Tibial nerve (tissue), 4 donors: ENCODE measurements around the gene MMP14. TPM values are rescaled to one million over a fixed set of nuclear protein-coding genes. Genes with fewer than 3 reads are reported as not detected.

Source experiments
- DNase-seq, 2 donors: peaks; one replicate each; pipeline ENCODE4 v3.0.0-alpha.2; 2019; ENCODE audit warnings: low spot score in 2 of 2
- H3K27ac ChIP-seq, 4 donors: fragments of 200-600 bp; sonication (generic) in 3 of 4; one replicate each; pipeline ENCODE4 v1.5.1; 2017 to 2019; ENCODE audit warnings: mild to moderate bottlenecking in 1 of 4
- H3K27me3 ChIP-seq, 2 donors: fragments of 200-600 bp; sonication (generic) in 1 of 2; one replicate each; pipeline versions ENCODE4 v1.5.1 to v1.6.0; 2017 to 2019
- H3K36me3 ChIP-seq, 3 donors: fragments of 200-600 bp; sonication (generic); one replicate each; pipeline ENCODE4 v1.5.1; 2018 to 2019
- H3K4me1 ChIP-seq, 4 donors: fragments of 200-600 bp; sonication (generic) in 3 of 4; one replicate each; pipeline ENCODE4 v1.5.1; 2017 to 2019
- H3K4me3 ChIP-seq, 4 donors: fragments of 200-600 bp; sonication (generic) in 3 of 4; one replicate each; pipeline ENCODE4 v1.5.1; 2017 to 2019; ENCODE audit warnings: mild to moderate bottlenecking in 1 of 4, moderate library complexity in 1 of 4
- H3K9me3 ChIP-seq, 4 donors: fragments of 200-600 bp; sonication (generic) in 3 of 4; one replicate each; pipeline ENCODE4 v1.5.1; 2017 to 2019
- CTCF ChIP-seq, 5 experiments: fragments of 200-600 bp in 3 of 5; fragments of 450-650 bp in 2 of 5; sonication (generic) in 3 of 5; IDR thresholded peaks; one replicate each; pipeline ENCODE4 v1.5.1; 2016 to 2019; ENCODE audit warnings: antibody characterized with exemption in 5 of 5, mild to moderate bottlenecking in 3 of 5, moderate library complexity in 2 of 5
- EP300 ChIP-seq, 2 donors: sonication (generic); formaldehyde crosslinking; IDR thresholded peaks; one replicate each; pipeline ENCODE4 v1.6.1; 2017; ENCODE audit warnings: antibody characterized with exemption in 2 of 2, mild to moderate bottlenecking in 1 of 2
- POLR2A ChIP-seq, 2 donors: fragments of 450-650 bp; IDR thresholded peaks; one replicate each; pipeline ENCODE4 v1.6.1; 2017; ENCODE audit warnings: antibody characterized with exemption in 2 of 2, mild to moderate bottlenecking in 2 of 2, moderate library complexity in 2 of 2
- WGBS, 2 donors: methylation state at CpG; one replicate each; pipeline ENCODE4 v1.1.5; 2018; 5-methylcytosine and 5-hydroxymethylcytosine counted together
- total RNA-seq, 4 donors: library from RNA; depleted of rRNA; stranded (reverse); fragments of >200 nt; gene quantifications; one replicate each; pipeline ENCODE4 v1.1.0, GENCODE V29; 2016

The MMP14 gene
- total RNA-seq, 4 donors from 2014 or later, result 101 to 222 (median 145) TPM

GRCh38 chr14:22838631-22839041, 2.3 kb downstream of the MMP14 start:
- 0 to 17% methylated on average over 5 to 6 of the region's 6 CpGs for WGBS, 2 donors
- no peak for DNase-seq
- H3K4me1 ChIP-seq, result peaks cover 0 to 61% (median 13%) of the 10 kb centered on the region in 4 donors

GRCh38 chr14:22839159-22839779, 2.9 kb downstream of the MMP14 start:
- Histone ChIP-seq H3K27me3 (no peaks in the 10 kb centered on the region), H3K27ac (peak overlapping the region; percentile 96 to 100 (median 96)), H3K9me3 (no peaks in the 10 kb centered on the region), H3K4me3 (peak overlapping the region; percentile 75 to 99 (median 82)), H3K36me3 (peaks cover 4 to 38% (median 18%) of the 10 kb centered on the region in 3 donors), H3K4me1 (peaks cover 0 to 61% (median 13%) of the 10 kb centered on the region in 4 donors)
- no peak for TF ChIP-seq CTCF (IDR thresholded peaks at IDR 0.05)
- peak in 1 of 2 donors; percentile 45 for TF ChIP-seq EP300 (IDR thresholded peaks at IDR 0.05)
- WGBS, 2 donors, result 25 to 40% methylated on average over 3 to 6 of the region's 6 CpGs
- DNase-seq, result no peak

More at GRCh38 chr14:22838631-22839041, 2.3 kb downstream of the MMP14 start:
- peak overlapping the region; percentile 96 to 100 (median 96) for H3K27ac ChIP-seq
- no peaks in the 10 kb centered on the region for H3K9me3 ChIP-seq
- peaks cover 4 to 38% (median 21%) of the 10 kb centered on the region in 3 donors for H3K36me3 ChIP-seq
- no peaks in the 10 kb centered on the region for H3K27me3 ChIP-seq
- TF ChIP-seq CTCF (IDR thresholded peaks at IDR 0.05), result no peak
- TF ChIP-seq EP300 (IDR thresholded peaks at IDR 0.05), result peak in 1 of 2 donors; percentile 61
- peak overlapping the region; percentile 75 to 99 (median 82) for H3K4me3 ChIP-seq

- no peak for DNase-seq
- Histone ChIP-seq H3K4me1 (peaks cover 0 to 72% (median 20%) of the 10 kb centered on the region in 4 donors), H3K4me3 (no peak overlapping the region), H3K36me3 (peaks cover 4 to 54% (median 18%) of the 10 kb centered on the region in 3 donors), H3K27me3 (no peaks in the 10 kb centered on the region), H3K9me3 (no peaks in the 10 kb centered on the region), H3K27ac (peak overlapping the region in 2 of 4 donors; percentile 26 to 57)
- WGBS, 2 donors, result 90 to 94% methylated on average over 9 of the region's 9 CpGs
- TF ChIP-seq EP300 (IDR thresholded peaks at IDR 0.05), result no peak
- TF ChIP-seq CTCF (IDR thresholded peaks at IDR 0.05), result no peak
- TF ChIP-seq POLR2A (IDR thresholded peaks at IDR 0.05), result no peak
These were observed 4.9 kb downstream of the MMP14 start for GRCh38 chr14:22841311-22841710.

GRCh38 chr14:22841769-22842168, 5.4 kb downstream of the MMP14 start:
- Histone ChIP-seq H3K4me3 (no peak overlapping the region), H3K27me3 (no peaks in the 10 kb centered on the region), H3K9me3 (no peaks in the 10 kb centered on the region), H3K27ac (peak overlapping the region in 2 of 4 donors; percentile 26 to 57), H3K36me3 (peaks cover 4 to 58% (median 18%) of the 10 kb centered on the region in 3 donors), H3K4me1 (peaks cover under 1 to 77% (median 25%) of the 10 kb centered on the region in 4 donors)
- WGBS, 2 donors, result 87 to 90% methylated on average over 8 of the region's 8 CpGs
- no peak for DNase-seq
- no peak for TF ChIP-seq POLR2A (IDR thresholded peaks at IDR 0.05)
- no peak for TF ChIP-seq EP300 (IDR thresholded peaks at IDR 0.05)
- no peak for TF ChIP-seq CTCF (IDR thresholded peaks at IDR 0.05)
